HepG2 (cell line): Measurements from ENCODE around the gene GUCY2D. TPM values are rescaled to one million over a fixed set of nuclear protein-coding genes. Genes with fewer than 3 reads are reported as not detected.

Experiments used
- ARID5B ChIP-seq: IDR thresholded peaks from 2 replicates; pipeline ENCODE4 v1.4.0; 2020; ENCODE audit warnings: mild to moderate bottlenecking, missing genetic modification reagents
- EP300 ChIP-seq, 3 experiments: sonication (generic) in 1 of 3; formaldehyde crosslinking in 1 of 3; IDR thresholded peaks; 2 replicates each; pipeline versions ENCODE4 v1.5.1 to v1.6.1; 2011 to 2020; ENCODE audit warnings: low read depth in 2 of 3, low read length in 2 of 3, borderline replicate concordance in 1 of 3, improper control_type of control experiment in 1 of 3, mild to moderate bottlenecking in 1 of 3, missing genetic modification reagents in 1 of 3, moderate library complexity in 1 of 3
- FOXK2 ChIP-seq: fragments of 450-650 bp; IDR thresholded peaks from 2 replicates; pipeline ENCODE4 v1.6.1; 2016
- GABPA ChIP-seq, 2 experiments: IDR thresholded peaks; 2 replicates each; pipeline ENCODE4 v1.6.1; 2011 to 2016; ENCODE audit warnings: low read depth in 2 of 2, low read length in 1 of 2, missing biosample characterization in 1 of 2, missing genetic modification characterization in 1 of 2
- HBP1 ChIP-seq: IDR thresholded peaks from 2 replicates; pipeline ENCODE4 v1.6.1; 2016; ENCODE audit warnings: low read depth, control low read depth
- IRF1 ChIP-seq: sonication (generic); formaldehyde crosslinking; IDR thresholded peaks from 2 replicates; pipeline ENCODE4 v1.4.0; 2020; ENCODE audit warnings: low read depth, mild to moderate bottlenecking, missing genetic modification reagents
- JUNB ChIP-seq: sonication (generic); formaldehyde crosslinking; IDR thresholded peaks from 2 replicates; pipeline ENCODE4 v1.8.0; 2022; ENCODE audit warnings: missing genetic modification reagents, mild to moderate bottlenecking, borderline replicate concordance
- KMT2B ChIP-seq: IDR thresholded peaks from 2 replicates; pipeline ENCODE4 v1.6.1; 2016; ENCODE audit warnings: missing genetic modification reagents, missing compliant biosample characterization
- NFYC ChIP-seq: IDR thresholded peaks from 2 replicates; pipeline ENCODE4 v1.6.1; 2016; ENCODE audit warnings: missing genetic modification reagents, missing compliant biosample characterization
- PHF21A ChIP-seq: sonication (generic); formaldehyde crosslinking; IDR thresholded peaks from 2 replicates; pipeline ENCODE4 v1.5.0; 2020; ENCODE audit warnings: mild to moderate bottlenecking, missing genetic modification reagents
- SALL1 ChIP-seq: sonication (generic); formaldehyde crosslinking; IDR thresholded peaks from 2 replicates; pipeline ENCODE4 v1.8.0; 2022; ENCODE audit warnings: mild to moderate bottlenecking, missing genetic modification reagents
- SMAD9 ChIP-seq: sonication (generic); formaldehyde crosslinking; IDR thresholded peaks from 2 replicates; pipeline ENCODE4 v1.5.1; 2020; ENCODE audit warnings: mild to moderate bottlenecking, missing genetic modification reagents
- SNAPC5 ChIP-seq: sonication (generic); formaldehyde crosslinking; IDR thresholded peaks from 2 replicates; pipeline ENCODE4 v1.8.1; 2023; ENCODE audit warnings: mild to moderate bottlenecking, missing genetic modification reagents, borderline replicate concordance
- U2AF2 ChIP-seq: fragments of 200-400 bp; formaldehyde crosslinking; IDR thresholded peaks from 2 replicates; pipeline ENCODE4 v1.6.1; 2017; ENCODE audit warnings: low read depth, mild to moderate bottlenecking, low read length
- ZBTB25 ChIP-seq: IDR thresholded peaks from 2 replicates; pipeline ENCODE4 v1.6.1; 2018; ENCODE audit warnings: missing genetic modification reagents
- ZBTB7B ChIP-seq: sonication (generic); formaldehyde crosslinking; IDR thresholded peaks from 2 replicates; pipeline ENCODE4 v1.4.0; 2020; ENCODE audit warnings: missing genetic modification reagents
- ZNF263 ChIP-seq: sonication (generic); formaldehyde crosslinking; IDR thresholded peaks from 2 replicates; pipeline ENCODE4 v1.4.0; 2020; ENCODE audit warnings: missing genetic modification reagents
- ZNF552 ChIP-seq: sonication (generic); formaldehyde crosslinking; IDR thresholded peaks from 2 replicates; pipeline ENCODE4 v1.9.0; 2022; ENCODE audit warnings: missing genetic modification reagents, mild to moderate bottlenecking, borderline replicate concordance
- ZNF580 ChIP-seq: IDR thresholded peaks from 2 replicates; pipeline ENCODE4 v1.6.1; 2016; ENCODE audit warnings: low read depth, borderline replicate concordance
- ZNF713 ChIP-seq: sonication (generic); formaldehyde crosslinking; IDR thresholded peaks from 2 replicates; pipeline ENCODE4 v1.4.0; 2020; ENCODE audit warnings: mild to moderate bottlenecking, missing genetic modification reagents
- ZNF788 ChIP-seq: sonication (generic); formaldehyde crosslinking; IDR thresholded peaks from 2 replicates; pipeline ENCODE4 v1.5.0; 2020; ENCODE audit warnings: mild to moderate bottlenecking, missing genetic modification reagents, borderline replicate concordance
- polyA plus RNA-seq, 8 experiments: library from polyadenylated mRNA; depleted of rRNA in 3 of 8; stranded (reverse) in 7 of 8; unstranded in 1 of 8; fragments of >200 nt; fragmentation: Illumina TruSeq in 4 of 8; extraction: Trizol in 4 of 8; gene quantifications; 2 replicates each; pipeline versions ENCODE4 v1.2.1 to v1.2.3, GENCODE V29; 2011 to 2016; ENCODE audit warnings: low read depth in 4 of 8, missing spikeins in 1 of 8, mixed read lengths in 1 of 8; ENCODE audit not compliant: insufficient read depth in 1 of 8
- total RNA-seq, 5 experiments: library from RNA; depleted of rRNA; stranded (reverse); fragments of >200 nt; fragmentation: Illumina TruSeq; extraction: Trizol; gene quantifications; 2 replicates each; pipeline ENCODE4 v1.2.3, GENCODE V29; 2016; ENCODE audit warnings: low read depth in 1 of 5

GUCY2D gene
- total and polyA plus RNA-seq, 2 of the 13 experiments (the other 11 are each of a cell fraction or from before 2014, with no cell fraction given), result not detected

GRCh38 chr17:8056232-8056975 lies 54.0 kb downstream of the GUCY2D start (continued):
- TF ChIP-seq ARID5B, result peak; percentile 82
- TF ChIP-seq HBP1, result no peak
- peak; percentile 58 for TF ChIP-seq ZNF263 (CRISPR knock-in tag)
- no peak for TF ChIP-seq IRF1
- peak; percentile 72; the same call in 1 of the 2 replicates for TF ChIP-seq JUNB (CRISPR knock-in tag)
- TF ChIP-seq ZBTB7B (CRISPR knock-in tag), result peak; percentile 75; the same call in 1 of the 2 replicates
- TF ChIP-seq PHF21A (CRISPR knock-in tag), result peak; percentile 81
- TF ChIP-seq SMAD9 (CRISPR knock-in tag), result no peak
- TF ChIP-seq SALL1 (CRISPR knock-in tag), result peak; percentile 89
- no peak for TF ChIP-seq ZNF713 (CRISPR knock-in tag)
- TF ChIP-seq SNAPC5 (CRISPR knock-in tag), result no peak; the same call in 1 of the 2 replicates
- no peak; the same call in 1 of the 2 replicates for TF ChIP-seq ZNF552
- TF ChIP-seq ZNF788, result peak; percentile 63; the same call in 1 of the 2 replicates
- no peak for TF ChIP-seq U2AF2
- peak; percentile 64 for TF ChIP-seq NFYC (CRISPR knock-in tag)
- TF ChIP-seq FOXK2, result no peak; the same call in 1 of the 2 replicates
- peak in 1 of 2 experiments; percentile 73; a peak in 2 of 4 replicates for TF ChIP-seq EP300 (IDR thresholded peaks at IDR 0.05; ENCODE audit: low read depth in 2 of 2, low read length in 2 of 2)
- TF ChIP-seq EP300 (CRISPR knock-in tag; IDR thresholded peaks at IDR 0.05; ENCODE audit: borderline replicate concordance), result peak; percentile 68; the same call in 1 of the 2 replicates
- 0 out of 2 replicates have a peak, but pooled peaks have one; percentile 23 for TF ChIP-seq KMT2B (CRISPR knock-in tag)
- TF ChIP-seq GABPA (IDR thresholded peaks at IDR 0.05; ENCODE audit: low read depth, low read length), result no peak
- peak; percentile 23; the same call in 1 of the 2 replicates for TF ChIP-seq GABPA (CRISPR knock-in tag; IDR thresholded peaks at IDR 0.05; ENCODE audit: low read depth)
- TF ChIP-seq ZBTB25 (CRISPR knock-in tag), result peak; percentile 49
- peak; percentile 37; the same call in 1 of the 2 replicates for TF ChIP-seq ZNF580 (CRISPR knock-in tag)
